Hematopoietic multipotent progenitor cell treated with erythropoietin and hydrocortisone succinate and interleukin-3 and kit ligand, for 6 days (in vitro differentiated cells): Measurements from ENCODE around the gene CEP44.
"Not testable (repeated sequence)": the region's sequence is repeated elsewhere in the genome, so short reads cannot be mapped to it uniquely, and the experiment has no call there.

Experiments used
- DNase-seq: peaks from one replicate; pipeline ENCODE4 v3.0.0-alpha.2; 2015

Gene CEP44, protein sequence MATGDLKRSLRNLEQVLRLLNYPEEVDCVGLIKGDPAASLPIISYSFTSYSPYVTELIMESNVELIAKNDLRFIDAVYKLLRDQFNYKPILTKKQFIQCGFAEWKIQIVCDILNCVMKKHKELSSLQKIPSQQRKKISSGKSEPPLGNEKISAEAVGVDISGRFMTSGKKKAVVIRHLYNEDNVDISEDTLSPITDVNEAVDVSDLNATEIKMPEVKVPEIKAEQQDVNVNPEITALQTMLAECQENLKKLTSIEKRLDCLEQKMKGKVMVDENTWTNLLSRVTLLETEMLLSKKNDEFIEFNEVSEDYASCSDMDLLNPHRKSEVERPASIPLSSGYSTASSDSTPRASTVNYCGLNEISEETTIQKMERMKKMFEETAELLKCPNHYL

DNA sequence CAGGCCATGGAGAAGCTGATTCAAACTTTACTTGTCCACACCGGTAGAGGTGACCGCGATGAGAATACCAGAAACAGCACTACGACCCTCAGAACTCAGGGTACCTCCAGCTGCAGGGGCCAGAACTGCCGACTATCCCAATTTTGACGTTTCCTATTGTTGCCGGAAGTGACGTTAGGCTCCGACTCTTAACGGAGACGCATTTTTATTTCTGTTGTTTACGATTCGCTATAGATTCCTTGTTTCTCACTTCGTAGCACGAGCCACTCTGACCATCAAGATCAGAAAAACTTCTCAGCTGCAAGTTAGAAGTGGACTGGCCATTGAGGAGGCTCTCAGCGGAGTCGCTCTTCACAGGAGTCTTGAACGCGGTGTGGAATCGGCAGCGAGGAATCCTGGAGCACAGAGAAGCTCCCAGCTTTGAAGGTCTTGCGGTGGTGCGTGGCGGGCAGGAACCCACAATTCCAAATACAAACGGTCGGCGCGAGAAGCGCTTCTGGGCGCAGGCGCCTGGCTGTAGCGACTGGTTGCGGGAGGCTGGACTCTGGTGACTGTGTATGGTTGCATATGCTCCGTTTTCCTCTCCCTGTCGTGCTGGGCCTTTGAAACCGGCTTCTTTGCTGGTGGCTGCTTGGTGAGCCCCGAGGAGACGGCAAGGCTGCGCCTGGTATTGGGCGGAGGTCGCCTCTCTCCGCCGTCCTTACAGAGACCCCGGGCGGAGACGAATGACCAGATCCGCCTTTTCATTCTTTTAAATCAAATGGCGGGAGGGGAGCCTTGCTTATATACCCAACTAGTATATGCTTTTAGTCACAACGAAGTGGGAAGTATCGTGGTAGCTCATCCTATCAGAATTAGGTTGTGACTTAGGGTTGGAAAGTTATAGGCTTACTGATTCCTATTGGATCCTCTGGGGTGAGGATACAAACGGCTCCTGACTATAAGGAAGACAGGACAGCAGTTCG lies at the start of gene CEP44, which contains the start of gene FBXO8:
CEP44 (plus strand) TSS at position 405 of the 965 bp plus-strand sequence. CDS start 15,211 bp downstream, outside the sequence.
FBXO8 (minus strand) TSS at position 161 of the 965 bp plus-strand sequence. CDS start 20,575 bp downstream, outside the sequence.
- peak; percentile 90 for DNase-seq

DNA sequence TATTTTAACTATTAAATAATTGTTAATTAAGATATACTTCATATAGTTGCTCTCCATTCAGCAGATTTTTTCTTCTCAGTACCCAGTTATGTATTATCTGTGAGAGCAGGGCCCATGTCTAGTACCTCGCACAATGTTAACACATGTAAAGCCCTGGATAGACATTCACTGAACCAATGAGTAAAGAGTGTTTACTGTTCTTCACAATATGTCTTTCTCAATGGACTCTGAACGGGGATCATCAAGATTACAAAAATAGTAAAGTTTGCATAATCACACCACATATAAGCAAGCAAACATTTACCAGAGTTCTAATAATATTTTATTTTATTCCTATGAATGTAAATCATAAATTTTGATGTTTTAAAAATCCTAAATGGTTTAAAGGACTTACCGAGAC lies 47.4 kb upstream of the CEP44 start:
- DNase-seq, result no peak

- DNase-seq, result no peak
These were observed 42.5 kb upstream of the CEP44 start for GRCh38 chr4:174241162-174241561.

- DNase-seq, result no peak
These were observed 39.3 kb upstream of the CEP44 start for GRCh38 chr4:174244441-174244840.

GRCh38 chr4:174245714-174246113 lies 38.0 kb upstream of the CEP44 start:
- no peak for DNase-seq

DNA sequence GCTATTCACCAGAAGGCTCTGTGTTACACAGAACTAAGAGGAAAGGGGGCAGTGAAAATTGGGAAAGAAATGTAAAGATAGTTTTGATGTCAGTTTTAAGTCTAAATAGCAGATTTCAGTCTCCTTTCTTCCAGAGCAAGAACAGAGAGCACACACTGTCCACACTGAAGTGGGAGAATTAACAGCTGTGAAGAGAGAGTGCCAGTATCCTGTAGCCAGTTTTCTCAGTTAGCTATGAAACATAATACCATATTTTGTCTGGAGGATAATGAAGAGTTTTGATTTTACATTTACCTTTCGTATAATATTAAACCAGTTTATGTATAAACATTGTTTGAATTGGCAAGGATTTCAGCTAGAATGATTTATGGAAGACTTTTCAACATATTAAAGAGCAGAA lies 35.3 kb upstream of the CEP44 start:
- no peak for DNase-seq

DNA sequence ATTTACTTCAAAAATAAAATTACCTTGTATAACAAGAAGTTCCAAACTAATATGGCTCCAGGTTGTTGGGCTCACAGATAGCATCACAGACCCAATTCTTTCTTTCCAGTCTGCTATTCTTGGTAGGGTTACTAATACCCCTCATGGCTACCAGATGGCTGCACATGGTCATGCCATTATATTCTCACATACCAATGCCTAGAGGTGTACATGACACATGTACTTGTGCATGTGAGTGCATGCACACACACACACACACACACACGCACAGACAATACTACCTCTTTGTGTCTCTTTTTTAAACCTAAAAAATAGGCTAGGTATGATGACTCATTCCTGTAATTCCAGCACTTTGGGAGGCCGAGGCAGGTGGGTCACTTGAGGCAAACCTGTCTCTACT lies 31.3 kb upstream of the CEP44 start:
- DNase-seq, result no peak

DNA sequence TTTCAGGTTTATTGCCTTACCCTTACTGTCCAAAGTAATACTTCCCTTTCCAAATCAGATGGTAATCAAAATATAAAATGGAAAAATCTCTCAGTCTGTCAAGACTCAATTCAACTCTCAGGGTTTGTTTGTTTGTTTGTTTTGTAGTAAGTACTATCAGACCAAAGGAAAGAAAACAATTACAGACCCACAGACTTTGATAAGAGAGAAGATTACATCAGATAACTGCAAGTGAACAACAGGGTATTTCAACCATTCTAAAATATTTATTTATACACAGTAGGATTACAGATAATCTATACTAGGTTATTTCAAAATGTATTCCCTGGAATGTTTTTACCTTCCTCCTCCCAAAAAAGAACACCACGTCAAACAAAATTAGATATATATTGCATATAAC lies 29.1 kb upstream of the CEP44 start:
- no peak for DNase-seq

DNA sequence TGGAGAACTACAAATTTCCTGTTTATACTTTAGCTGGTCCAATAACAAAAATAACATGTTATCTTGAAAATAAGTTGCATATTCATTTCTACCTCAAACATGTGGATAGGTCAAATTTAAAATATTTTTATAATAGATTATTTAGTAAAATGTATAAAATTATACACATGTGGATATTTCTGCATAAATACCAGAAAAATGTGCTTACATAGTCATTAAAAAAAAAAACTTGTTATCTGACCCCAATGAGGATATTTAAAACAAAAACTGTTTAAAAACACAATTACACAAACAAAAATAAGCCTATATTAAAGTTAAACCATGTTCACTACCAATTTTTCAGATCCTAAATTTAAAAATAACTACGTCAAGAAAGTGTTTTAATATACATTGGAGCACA lies 28.3 kb upstream of the CEP44 start:
- DNase-seq, result no peak

- peak; percentile 18 for DNase-seq
These were observed 27.9 kb upstream of the CEP44 start for GRCh38 chr4:174255786-174256185.

DNA sequence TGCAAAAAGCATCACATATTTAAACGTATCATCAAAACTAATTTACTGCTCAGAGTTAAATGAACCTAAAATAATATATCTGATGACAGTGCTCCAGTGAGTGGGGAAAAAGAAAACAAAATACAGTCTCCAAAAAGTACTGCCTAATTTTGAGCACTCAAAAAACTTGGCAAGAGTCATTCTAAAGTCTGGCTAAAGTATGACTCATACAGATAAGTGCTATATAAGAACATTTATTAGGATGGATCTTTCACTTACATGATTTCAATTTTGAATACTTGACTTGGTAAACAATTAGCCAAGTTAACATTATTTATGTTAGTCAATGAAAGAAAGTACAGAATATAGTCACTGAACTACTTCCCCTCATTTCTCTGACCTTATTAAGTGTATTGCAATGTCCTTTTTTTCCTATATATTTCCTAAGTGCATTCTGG lies 27.4 kb upstream of the CEP44 start:
- DNase-seq, result peak; percentile 22

- no peak for DNase-seq
These were observed 24.1 kb upstream of the CEP44 start for GRCh38 chr4:174259580-174259979.

- DNase-seq, result peak; percentile 11
These were observed 23.6 kb upstream of the CEP44 start for GRCh38 chr4:174260099-174260498.

DNA sequence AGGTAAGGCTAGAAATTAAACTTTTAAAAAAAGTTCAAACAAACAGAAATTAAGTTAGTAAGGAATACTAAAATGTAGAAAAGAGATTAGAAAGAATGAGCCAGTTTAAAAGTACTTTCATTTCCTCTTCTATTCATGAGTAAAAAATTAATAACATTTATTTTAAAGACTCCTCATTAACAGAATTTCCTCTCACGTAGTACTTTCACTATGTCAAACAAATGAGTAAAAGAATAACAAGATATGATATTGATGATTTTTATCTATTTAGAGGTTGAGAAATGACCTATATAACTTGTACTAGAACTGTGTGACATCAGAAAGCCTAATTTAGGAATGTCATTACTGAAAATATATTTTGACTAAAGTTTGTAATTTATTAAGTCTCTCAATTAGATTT lies 22.3 kb upstream of the CEP44 start:
- DNase-seq, result not testable (repeated sequence)

DNA sequence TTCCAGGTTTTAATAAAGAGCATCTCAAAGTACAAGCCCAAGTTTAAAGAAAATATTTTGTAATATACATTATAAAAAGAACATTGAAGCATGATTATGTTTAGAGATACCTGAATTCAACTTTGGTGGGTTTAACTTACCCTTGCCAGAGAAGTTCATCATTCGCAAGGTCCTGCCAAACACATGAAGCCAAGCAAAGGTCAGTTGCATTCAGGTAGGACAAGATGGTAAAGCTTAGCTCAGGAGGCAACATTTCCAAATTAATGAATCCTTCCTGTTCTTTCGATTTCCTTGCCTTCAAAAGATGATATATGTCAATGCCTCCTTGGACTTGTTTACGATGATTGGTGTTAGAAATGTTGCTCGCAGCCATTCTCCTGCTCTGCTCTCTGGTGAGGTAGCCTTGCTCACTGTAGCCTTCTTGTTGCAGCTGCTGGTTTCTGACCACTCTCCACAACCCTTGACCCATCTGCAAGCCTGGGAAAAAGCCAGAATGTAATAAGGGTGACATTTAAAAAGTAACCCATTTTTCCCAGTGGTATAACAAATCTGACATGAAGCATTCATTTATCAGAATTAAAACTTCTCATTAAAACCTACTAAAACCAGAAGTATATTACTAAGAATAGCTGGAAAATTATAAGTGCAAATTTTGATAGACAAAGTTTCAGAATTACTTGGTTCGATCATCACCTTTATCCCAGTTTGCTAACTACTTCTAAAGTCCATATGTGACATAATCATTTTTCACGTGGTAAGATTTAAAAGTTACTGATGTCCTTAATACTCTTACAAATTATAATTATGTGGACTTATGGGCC lies 20.9 kb upstream of the CEP44 start:
- DNase-seq, result no peak

DNA sequence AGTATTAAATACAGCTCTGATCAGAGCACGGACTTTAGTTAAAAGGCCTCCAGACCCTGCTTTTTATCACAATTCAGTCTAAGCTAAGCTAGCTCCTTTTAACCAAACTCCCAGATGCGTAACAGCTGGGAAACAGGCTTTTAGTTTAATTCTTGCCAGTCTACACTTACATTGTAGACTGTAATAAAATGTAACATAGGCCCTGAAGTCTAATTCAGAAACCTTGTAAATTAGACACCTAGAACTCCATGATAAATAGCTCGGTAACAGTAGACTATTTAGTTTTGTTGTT lies 20.3 kb upstream of the CEP44 start:
- no peak for DNase-seq

GRCh38 chr4:174265916-174266315 lies 17.8 kb upstream of the CEP44 start:
- DNase-seq, result no peak

- DNase-seq, result no peak
These were observed 17.3 kb upstream of the CEP44 start for GRCh38 chr4:174266416-174266815.

- no peak for DNase-seq
These were observed 9.8 kb upstream of the CEP44 start for GRCh38 chr4:174273930-174274329.

- DNase-seq, result no peak
These were observed 9.3 kb upstream of the CEP44 start for GRCh38 chr4:174274436-174274835.

- DNase-seq, result no peak
These were observed 8.6 kb upstream of the CEP44 start for GRCh38 chr4:174275101-174275500.

GRCh38 chr4:174277433-174277832 lies 6.3 kb upstream of the CEP44 start:
- DNase-seq, result no peak

DNA sequence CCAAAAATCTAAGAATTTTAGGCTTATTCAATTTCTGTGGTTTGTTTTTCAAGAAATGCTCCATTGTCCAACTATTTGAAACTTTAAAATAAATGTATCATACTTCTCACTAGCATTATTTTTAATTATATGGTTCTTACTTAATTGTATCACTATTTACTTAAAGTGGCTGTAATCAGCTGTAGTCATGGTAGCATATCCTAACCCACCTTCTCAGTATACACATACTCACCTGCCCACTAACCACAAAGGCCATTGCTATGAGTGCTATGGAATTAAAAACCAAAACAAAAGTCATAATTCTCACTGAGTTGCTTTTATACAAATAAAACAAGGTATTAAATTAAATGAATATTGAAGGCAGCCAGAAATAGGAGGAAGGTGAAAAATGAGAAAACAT lies 5.2 kb upstream of the CEP44 start:
- no peak for DNase-seq
